ENCODE data around the gene TTLL11. TPM values are rescaled to one million over a fixed set of nuclear protein-coding genes. Genes with fewer than 3 reads are reported as not detected.

The TTLL11 gene
- total RNA-seq, 1 experiment from 2014 or later = 1.5 TPM

GRCh38 chr9:121807069-121807822 lies 285.9 kb downstream of the TTLL11 start:
- H4K5ac ChIP-seq (ENCODE audit: insufficient read length, low read depth, low read length) = no peak overlapping the region
- H2BK15ac ChIP-seq (ENCODE audit: low read depth, low read length) = no peak overlapping the region
- H3K14ac ChIP-seq (ENCODE audit: insufficient read depth, low read length) = peak overlapping the region; percentile 12; the same call in 1 of the 2 replicates
- no peak overlapping the region for H3T11ph ChIP-seq (ENCODE audit: low read length)
- no peaks in the 10 kb centered on the region for H4K20me1 ChIP-seq (ENCODE audit: control insufficient read depth, insufficient read depth, insufficient read length)
- H3K4me2 ChIP-seq (ENCODE audit: insufficient read depth, insufficient read length, low read length) = no peak overlapping the region
- no peaks in the 10 kb centered on the region for H3K27me3 ChIP-seq (ENCODE audit: insufficient read depth, low read length)
- H3K4me1 ChIP-seq (ENCODE audit: insufficient read depth, low read length) = no peaks in the 10 kb centered on the region
- H2AK5ac ChIP-seq (ENCODE audit: insufficient read length, low read length) = no peak overlapping the region
- H4K8ac ChIP-seq (replicated peaks; ENCODE audit: insufficient read length, low read depth, low read length) = peak overlapping the region; percentile 70
- no peak overlapping the region for H3K56ac ChIP-seq (ENCODE audit: insufficient read length, low read depth, low read length)
- no peak overlapping the region for H3K18ac ChIP-seq (ENCODE audit: insufficient read length, low read depth, low read length)
- no peak overlapping the region for H3K27ac ChIP-seq (ENCODE audit: insufficient read length, low read depth, low read length)
- no peak overlapping the region for H3K23ac ChIP-seq (ENCODE audit: insufficient read length, low read depth, low read length)
- H3K9ac ChIP-seq (ENCODE audit: extremely low read depth, insufficient read length, low read length) = no peak overlapping the region
- H3K4me3 Mint-ChIP-seq = no peak overlapping the region
- H2AFZ ChIP-seq (ENCODE audit: low read length) = no peak overlapping the region
- H3K27ac Mint-ChIP-seq = no peak overlapping the region
- no peaks in the 10 kb centered on the region for H3K9me3 ChIP-seq (ENCODE audit: control insufficient read depth, low read depth, low read length)
- H3K4me1 Mint-ChIP-seq = peaks cover 3 to 9% of the 10 kb centered on the region in 2 experiments
- H3K27me3 Mint-ChIP-seq (ENCODE audit: low read depth) = no peaks in the 10 kb centered on the region; the same call in 1 of the 2 replicates
- H3K23me2 ChIP-seq (ENCODE audit: insufficient read length, low read depth, low read length, poor library complexity, severe bottlenecking) = no peaks in the 10 kb centered on the region
- H2BK5ac ChIP-seq (ENCODE audit: insufficient read length, low read length) = no peak overlapping the region
- H3K36me3 Mint-ChIP-seq (ENCODE audit: insufficient read depth in 1 of 3, low read depth in 3 of 3) = peaks cover 0 to 11% (median 7%) of the 10 kb centered on the region in 3 experiments; a peak in 3 of 7 replicates
- no peak overlapping the region for H2BK12ac ChIP-seq (ENCODE audit: insufficient read length, low read depth, low read length)
- DNase-seq = no peak
- no peak overlapping the region for H3K4ac ChIP-seq (ENCODE audit: low read depth, low read length)
- H2BK20ac ChIP-seq (ENCODE audit: low read depth, low read length, poor library complexity, severe bottlenecking) = no peak overlapping the region
- no peaks in the 10 kb centered on the region for H3K79me2 ChIP-seq (ENCODE audit: insufficient read depth, low read length)
- peaks cover 10 to 11% of the 10 kb centered on the region in 2 experiments for H3K9me3 Mint-ChIP-seq
- no peak overlapping the region for H2BK120ac ChIP-seq (ENCODE audit: low read depth, low read length, poor library complexity, severe bottlenecking)
- H3K79me1 ChIP-seq (ENCODE audit: insufficient read depth, low read depth, low read length, poor library complexity, severe bottlenecking) = no peaks in the 10 kb centered on the region
- TF ChIP-seq, protein P1, sequence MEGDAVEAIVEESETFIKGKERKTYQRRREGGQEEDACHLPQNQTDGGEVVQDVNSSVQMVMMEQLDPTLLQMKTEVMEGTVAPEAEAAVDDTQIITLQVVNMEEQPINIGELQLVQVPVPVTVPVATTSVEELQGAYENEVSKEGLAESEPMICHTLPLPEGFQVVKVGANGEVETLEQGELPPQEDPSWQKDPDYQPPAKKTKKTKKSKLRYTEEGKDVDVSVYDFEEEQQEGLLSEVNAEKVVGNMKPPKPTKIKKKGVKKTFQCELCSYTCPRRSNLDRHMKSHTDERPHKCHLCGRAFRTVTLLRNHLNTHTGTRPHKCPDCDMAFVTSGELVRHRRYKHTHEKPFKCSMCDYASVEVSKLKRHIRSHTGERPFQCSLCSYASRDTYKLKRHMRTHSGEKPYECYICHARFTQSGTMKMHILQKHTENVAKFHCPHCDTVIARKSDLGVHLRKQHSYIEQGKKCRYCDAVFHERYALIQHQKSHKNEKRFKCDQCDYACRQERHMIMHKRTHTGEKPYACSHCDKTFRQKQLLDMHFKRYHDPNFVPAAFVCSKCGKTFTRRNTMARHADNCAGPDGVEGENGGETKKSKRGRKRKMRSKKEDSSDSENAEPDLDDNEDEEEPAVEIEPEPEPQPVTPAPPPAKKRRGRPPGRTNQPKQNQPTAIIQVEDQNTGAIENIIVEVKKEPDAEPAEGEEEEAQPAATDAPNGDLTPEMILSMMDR (conservative IDR thresholded peaks at IDR 0.05) = no peak
- WGBS (ENCODE audit: extremely low coverage, insufficient read length, low lambda C conversion rate) = 100% methylated on average over 2 of the region's 12 CpGs
- no peak overlapping the region for H4K91ac ChIP-seq (ENCODE audit: insufficient read length, low read depth, low read length)

Data from H9 (cell line).